Stomach (tissue), 9 donors: Measurements from ENCODE around the gene LSMEM2. TPM values are rescaled to one million over a fixed set of nuclear protein-coding genes. Genes with fewer than 3 reads are reported as not detected.

Experiments
- DNase-seq, 2 donors: peaks; one replicate each; pipeline versions ENCODE4 v3.0.0 to v3.0.0-alpha.2; 2013 to 2019
- H3K27ac ChIP-seq, 5 donors: fragments of 200-600 bp in 4 of 5; sonication (generic) in 4 of 5; one replicate each; pipeline ENCODE4 v1.5.1; 2013 to 2019; ENCODE audit warnings: mild to moderate bottlenecking in 1 of 5, moderate library complexity in 1 of 5
- H3K27me3 ChIP-seq, 3 donors: fragments of 200-600 bp; sonication (generic); one replicate each; pipeline ENCODE4 v1.5.1; 2017 to 2019; ENCODE audit warnings: mixed run types in 1 of 3
- H3K36me3 ChIP-seq, 4 donors: fragments of 200-600 bp; sonication (generic); 1 replicate in 3 of 4; 2 replicates in 1 of 4; pipeline ENCODE4 v1.5.1; 2016 to 2019
- H3K4me1 ChIP-seq, 4 donors: fragments of 200-600 bp; sonication (generic); one replicate each; pipeline ENCODE4 v1.5.1; 2016 to 2019
- H3K4me3 ChIP-seq, 4 donors: fragments of 200-600 bp; sonication (generic) in 3 of 4; one replicate each; pipeline ENCODE4 v1.5.1; 2016 to 2019; ENCODE audit warnings: mild to moderate bottlenecking in 1 of 4
- H3K9me3 ChIP-seq, 4 donors: fragments of 200-600 bp; sonication (generic); one replicate each; pipeline ENCODE4 v1.5.1; 2016 to 2019
- CTCF ChIP-seq, 7 experiments: fragments of 450-650 bp in 4 of 7; fragments of 200-600 bp in 3 of 7; sonication (generic) in 3 of 7; IDR thresholded peaks; one replicate each; pipeline ENCODE4 v1.5.1; 2016 to 2019; ENCODE audit warnings: antibody characterized with exemption in 7 of 7, control low read depth in 2 of 7, mild to moderate bottlenecking in 1 of 7
- EP300 ChIP-seq: sonication (generic); formaldehyde crosslinking; IDR thresholded peaks from one replicate; pipeline ENCODE4 v1.6.1; 2017; ENCODE audit warnings: antibody characterized with exemption
- POLR2A ChIP-seq, 4 donors: fragments of 450-650 bp; IDR thresholded peaks; one replicate each; pipeline ENCODE4 v1.6.1; 2016; ENCODE audit warnings: antibody characterized with exemption in 4 of 4, control low read depth in 2 of 4, mild to moderate bottlenecking in 1 of 4, moderate library complexity in 1 of 4
- POLR2AphosphoS5 ChIP-seq, 3 donors: sonication (generic); formaldehyde crosslinking; IDR thresholded peaks; one replicate each; pipeline ENCODE4 v1.6.1; 2016; ENCODE audit warnings: antibody characterized with exemption in 3 of 3
- WGBS, 5 donors: extraction: QIAGEN DNeasy Blood & Tissue Kit in 3 of 5; methylation state at CpG; one replicate each; pipeline versions ENCODE4 v1.1.5 to v1.1.7; 2013 to 2018; 5-methylcytosine and 5-hydroxymethylcytosine counted together
- intact Hi-C: fragments of 100-400 bp; cut with DNase I; formaldehyde crosslinking; loops from one replicate; pipeline ENCODE4 v1.15.1; 2023; ENCODE audit warnings: low total_unique reads
- polyA plus RNA-seq, 3 donors: library from polyadenylated mRNA; stranded (reverse); fragments of 200-250 nt; gene quantifications; one replicate each; pipeline ENCODE4 v1.2.3, GENCODE V29; 2013
- total RNA-seq, 5 donors: library from RNA; depleted of rRNA; stranded (reverse); fragments of >200 nt; gene quantifications; one replicate each; pipeline versions ENCODE4 v1.1.0 to v1.2.3, GENCODE V29; 2014 to 2016
- donor health status: healthy with polysubstance abuse.
- donor health status: Bipolar disorder and iron deficiency.
- donor health status: healthy.

Gene LSMEM2
- total and polyA plus RNA-seq, 8 donors = 0.31 to 0.58 TPM; not detected in 6

GRCh38 chr3:50321336-50322114 lies 42.6 kb downstream of the LSMEM2 start:
- intact Hi-C loops = no loop called here
- H3K36me3 ChIP-seq = peaks cover 23 to 44% (median 41%) of the 10 kb centered on the region in 4 donors
- H3K27me3 ChIP-seq = no peaks in the 10 kb centered on the region
- peak; percentile 92 to 96 for DNase-seq
- H3K9me3 ChIP-seq = no peaks in the 10 kb centered on the region
- peak overlapping the region; percentile 91 to 96 (median 95) for H3K27ac ChIP-seq
- peaks cover 61 to 92% (median 78%) of the 10 kb centered on the region in 4 donors for H3K4me1 ChIP-seq
- peak overlapping the region; percentile 82 to 92 (median 86) for H3K4me3 ChIP-seq
- TF ChIP-seq CTCF (IDR thresholded peaks at IDR 0.05) (peak in 5 of 7 experiments; percentile 21 to 59 (median 47)), POLR2A (IDR thresholded peaks at IDR 0.05) (no peak), POLR2AphosphoS5 (IDR thresholded peaks at IDR 0.05) (peak in 2 of 3 donors; percentile 65 to 80)
- 0 to 1% (median 0%) methylated on average over 32 to 59 of the region's 59 CpGs for WGBS, 5 donors

- no peak for TF ChIP-seq POLR2A (IDR thresholded peaks at IDR 0.05)
- TF ChIP-seq POLR2AphosphoS5 (IDR thresholded peaks at IDR 0.05) = peak in 1 of 3 donors; percentile 25
- no peak for TF ChIP-seq CTCF (IDR thresholded peaks at IDR 0.05)
- no peak for TF ChIP-seq EP300
- peak overlapping the region; percentile 91 to 96 (median 95) for H3K27ac ChIP-seq
- no peaks in the 10 kb centered on the region for H3K27me3 ChIP-seq
- intact Hi-C loops = no loop called here
- DNase-seq = no peak
- WGBS, 5 donors = 13 to 28% (median 15%) methylated on average over 6 to 14 of the region's 14 CpGs
- H3K9me3 ChIP-seq = no peaks in the 10 kb centered on the region
- H3K36me3 ChIP-seq = peaks cover 20 to 43% (median 40%) of the 10 kb centered on the region in 4 donors
- H3K4me1 ChIP-seq = peaks cover 60 to 92% (median 78%) of the 10 kb centered on the region in 4 donors
- H3K4me3 ChIP-seq = peak overlapping the region; percentile 82 to 92 (median 86)
These were observed 43.2 kb downstream of the LSMEM2 start for GRCh38 chr3:50322115-50322385.

- 17 to 38% (median 30%) methylated on average over 20 to 31 of the region's 31 CpGs for WGBS, 5 donors
- intact Hi-C loops = no loop called here
- peak; percentile 67 to 69 for DNase-seq
- TF ChIP-seq CTCF (IDR thresholded peaks at IDR 0.05) = no peak
- TF ChIP-seq POLR2A (IDR thresholded peaks at IDR 0.05) = no peak
- no peak for TF ChIP-seq EP300
- TF ChIP-seq POLR2AphosphoS5 (IDR thresholded peaks at IDR 0.05) = peak in 2 of 3 donors; percentile 11 to 60
- Histone ChIP-seq H3K4me3 (peak within 1 kb of the TSS; percentile 82 to 92 (median 86)), H3K27me3 (no peaks in the 10 kb centered on the region), H3K27ac (peak within 1 kb of the TSS; percentile 91 to 96 (median 95)), H3K36me3 (peaks cover 16 to 43% (median 38%) of the 10 kb centered on the region in 4 donors), H3K4me1 (peaks cover 60 to 92% (median 78%) of the 10 kb centered on the region in 4 donors), H3K9me3 (no peaks in the 10 kb centered on the region)
These were observed 43.7 kb downstream of the LSMEM2 start, which contains the start of gene HYAL2 for GRCh38 chr3:50322386-50323091. HYAL2 (minus strand) TSS chr3:50322745; CDS start chr3:50320489, 2,256 bp downstream.

- intact Hi-C loops = no loop called here
- H3K36me3 ChIP-seq = peaks cover 14 to 38% (median 32%) of the 10 kb centered on the region in 4 donors
- no peaks in the 10 kb centered on the region for H3K27me3 ChIP-seq
- DNase-seq = peak in 1 of 2 donors; percentile 75
- no peak overlapping the region for H3K4me3 ChIP-seq
- no peaks in the 10 kb centered on the region for H3K9me3 ChIP-seq
- peak overlapping the region; percentile 91 to 96 (median 95) for H3K27ac ChIP-seq
- 28 to 49% (median 35%) methylated on average over 4 of the region's 4 CpGs for WGBS, 5 donors
- TF ChIP-seq POLR2AphosphoS5 (IDR thresholded peaks at IDR 0.05) = no peak
- peaks cover 55 to 88% (median 75%) of the 10 kb centered on the region in 4 donors for H3K4me1 ChIP-seq
These were observed 44.3 kb downstream of the LSMEM2 start for GRCh38 chr3:50323092-50323600.
